GM20000 (cell line): Measurements from ENCODE around the gene PGM2.

Experiments
- DNase-seq: peaks from one replicate; pipeline ENCODE4 v3.0.0; 2012; ENCODE audit warnings: low spot score
- CTCF ChIP-seq: IDR thresholded peaks from 2 replicates; pipeline ENCODE4 v1.5.1; 2012; ENCODE audit warnings: mild to moderate bottlenecking, control low read depth; ENCODE audit errors: extremely low read depth, missing control alignments

Gene PGM2

GRCh38 chr4:37830640-37831039 lies 4.2 kb downstream of the PGM2 start:
- no peak for DNase-seq

GRCh38 chr4:37835031-37835430 lies 8.5 kb downstream of the PGM2 start:
- DNase-seq: no peak
- no peak for TF ChIP-seq CTCF

More at GRCh38 chr4:37830640-37831039, 4.2 kb downstream of the PGM2 start:
- TF ChIP-seq CTCF: no peak

- DNase-seq: no peak
- no peak for TF ChIP-seq CTCF
Observed at GRCh38 chr4:37835806-37836205, 9.3 kb downstream of the PGM2 start.

GRCh38 chr4:37836274-37836673 lies 9.8 kb downstream of the PGM2 start:
- TF ChIP-seq CTCF: no peak
- no peak for DNase-seq

GRCh38 chr4:37836838-37837440 lies 10.5 kb downstream of the PGM2 start:
- no peak for TF ChIP-seq CTCF
- no peak for DNase-seq

GRCh38 chr4:37837446-37837845 lies 11.0 kb downstream of the PGM2 start:
- TF ChIP-seq CTCF: no peak
- DNase-seq: no peak

- no peak for DNase-seq
- TF ChIP-seq CTCF: no peak
Observed at GRCh38 chr4:37839426-37839825, 12.9 kb downstream of the PGM2 start.
